GM18858 (cell line): Measurements from ENCODE around the gene MESP2.

Experiments used
- ATAC-seq: cut with Tn5 transposase; IDR thresholded peaks from one replicate; pipeline ENCODE4 v1.9.1; 2021; ENCODE audit not compliant: unreplicated experiment

MESP2 gene, protein sequence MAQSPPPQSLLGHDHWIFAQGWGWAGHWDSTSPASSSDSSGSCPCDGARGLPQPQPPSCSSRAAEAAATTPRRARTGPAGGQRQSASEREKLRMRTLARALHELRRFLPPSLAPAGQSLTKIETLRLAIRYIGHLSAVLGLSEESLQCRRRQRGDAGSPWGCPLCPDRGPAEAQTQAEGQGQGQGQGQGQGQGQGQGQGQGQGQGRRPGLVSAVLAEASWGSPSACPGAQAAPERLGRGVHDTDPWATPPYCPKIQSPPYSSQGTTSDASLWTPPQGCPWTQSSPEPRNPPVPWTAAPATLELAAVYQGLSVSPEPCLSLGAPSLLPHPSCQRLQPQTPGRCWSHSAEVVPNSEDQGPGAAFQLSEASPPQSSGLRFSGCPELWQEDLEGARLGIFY

DNA sequence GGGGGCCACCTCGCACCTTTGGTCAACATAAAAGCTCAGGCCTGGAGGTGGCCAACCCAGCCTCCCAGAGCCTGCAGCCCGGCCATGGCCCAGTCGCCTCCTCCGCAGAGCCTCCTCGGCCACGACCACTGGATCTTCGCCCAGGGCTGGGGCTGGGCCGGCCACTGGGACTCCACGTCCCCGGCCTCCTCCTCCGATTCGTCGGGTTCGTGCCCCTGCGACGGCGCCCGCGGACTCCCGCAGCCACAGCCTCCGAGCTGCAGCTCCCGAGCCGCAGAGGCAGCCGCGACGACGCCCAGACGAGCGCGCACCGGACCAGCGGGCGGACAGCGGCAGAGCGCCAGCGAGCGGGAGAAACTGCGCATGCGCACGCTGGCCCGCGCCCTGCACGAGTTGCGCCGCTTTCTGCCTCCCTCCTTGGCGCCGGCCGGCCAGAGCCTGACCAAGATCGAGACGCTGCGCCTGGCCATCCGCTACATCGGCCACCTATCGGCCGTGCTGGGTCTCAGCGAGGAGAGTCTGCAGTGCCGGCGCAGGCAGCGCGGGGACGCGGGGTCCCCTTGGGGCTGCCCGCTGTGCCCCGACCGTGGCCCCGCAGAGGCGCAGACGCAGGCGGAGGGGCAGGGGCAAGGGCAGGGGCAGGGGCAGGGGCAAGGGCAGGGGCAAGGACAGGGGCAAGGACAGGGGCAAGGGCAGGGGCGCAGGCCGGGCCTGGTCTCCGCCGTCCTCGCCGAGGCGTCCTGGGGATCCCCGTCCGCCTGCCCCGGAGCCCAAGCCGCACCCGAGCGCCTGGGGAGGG is at the start of gene MESP2:
Gene MESP2, plus strand, starts transcription at position 59 of the 799 bp plus-strand sequence. Its CDS starts 26 bp downstream, at position 85.
- ATAC-seq, result no peak

DNA sequence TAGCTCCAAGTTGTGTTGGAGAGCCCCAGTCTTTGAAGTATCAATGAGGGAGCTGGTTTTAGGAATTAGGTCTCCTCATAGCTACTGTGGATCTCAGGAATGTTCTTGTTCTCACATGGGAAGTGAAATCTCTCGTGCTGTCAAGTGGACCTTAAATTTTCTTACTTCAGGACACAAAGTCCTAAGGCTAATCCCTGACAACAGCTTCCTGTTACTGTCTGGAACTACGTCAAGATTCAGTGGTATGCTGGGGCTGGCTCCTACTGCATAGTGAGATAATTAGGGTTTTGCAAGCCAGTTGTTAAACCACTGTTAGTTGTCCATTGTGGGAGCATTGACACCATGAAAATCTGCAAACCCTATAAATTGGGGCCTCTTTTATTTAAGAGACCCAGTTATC is 47.9 kb upstream of the MESP2 start:
- ATAC-seq, result no peak

DNA sequence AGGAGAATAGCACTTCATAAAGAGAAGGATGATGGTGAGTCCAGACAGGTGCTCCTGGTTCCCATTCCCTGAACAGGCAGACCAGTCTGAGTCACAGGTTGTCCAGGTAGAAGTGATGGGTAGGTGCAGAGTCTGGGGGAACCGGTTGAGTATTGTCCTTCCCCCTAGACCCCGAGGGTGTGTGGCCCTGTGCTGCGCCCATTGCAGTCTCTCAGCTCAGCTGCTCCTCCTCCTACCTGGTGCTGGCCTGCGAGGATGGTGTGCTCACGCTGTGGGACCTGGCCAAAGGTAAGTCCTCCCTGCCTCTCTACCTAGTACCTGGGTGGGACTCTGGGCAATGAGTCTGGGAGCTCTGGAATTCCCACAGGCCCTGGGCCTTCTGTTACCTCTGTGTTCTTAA is 44.9 kb upstream of the MESP2 start:
- ATAC-seq, result no peak

DNA sequence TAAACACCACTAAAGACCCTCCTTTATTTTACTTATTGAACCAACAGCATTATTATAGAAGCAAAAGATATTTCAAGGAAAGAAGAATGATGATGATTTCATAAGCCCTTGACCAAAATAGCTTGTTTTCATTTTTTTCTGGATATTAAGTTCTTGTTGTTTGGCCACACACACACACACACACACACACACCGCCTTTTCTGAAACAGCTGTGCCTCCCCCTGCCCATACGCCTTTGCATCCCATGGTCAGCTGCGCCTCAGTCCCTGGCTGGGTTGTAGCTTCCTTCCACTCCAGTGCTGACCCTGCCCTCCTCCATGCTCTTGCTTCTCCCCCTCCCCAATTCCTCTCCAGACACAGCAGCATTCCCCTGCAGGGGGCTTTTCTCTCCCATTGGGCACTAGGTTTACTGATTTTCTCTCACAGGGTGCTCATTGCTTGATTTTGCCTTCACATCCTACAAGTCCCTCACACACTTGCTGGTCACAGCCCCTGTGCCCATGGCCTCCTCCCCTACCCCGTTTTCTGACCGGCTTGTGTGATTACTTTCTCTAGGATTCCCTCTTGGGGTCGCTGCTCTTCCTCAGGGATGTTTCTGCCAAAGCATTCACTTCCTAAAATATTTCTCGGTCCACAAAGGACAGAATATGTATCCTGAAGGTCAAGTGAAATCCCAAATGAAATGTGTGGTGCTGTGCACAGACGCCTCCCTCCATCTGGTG is 43.5 kb upstream of the MESP2 start:
- no peak for ATAC-seq

DNA sequence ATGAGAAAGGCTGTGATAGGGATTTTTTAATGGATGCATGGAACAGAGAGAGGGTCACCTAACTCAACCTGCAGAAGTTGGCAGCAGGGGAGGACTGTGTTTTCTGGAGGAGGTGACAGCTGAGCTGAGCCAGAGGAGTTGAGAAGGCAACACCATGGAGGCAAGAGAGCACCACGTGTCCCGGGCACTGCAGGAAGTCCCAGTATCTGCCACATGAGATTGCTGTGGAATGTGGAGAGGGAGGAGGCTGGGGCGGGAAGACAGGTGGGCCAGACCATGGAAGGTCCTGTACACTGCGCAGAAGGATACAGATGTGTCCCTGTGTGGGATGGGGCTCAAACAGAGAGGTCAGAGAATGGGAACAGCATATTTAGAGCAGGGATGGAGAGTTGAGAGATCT is 40.4 kb upstream of the MESP2 start:
- no peak for ATAC-seq

DNA sequence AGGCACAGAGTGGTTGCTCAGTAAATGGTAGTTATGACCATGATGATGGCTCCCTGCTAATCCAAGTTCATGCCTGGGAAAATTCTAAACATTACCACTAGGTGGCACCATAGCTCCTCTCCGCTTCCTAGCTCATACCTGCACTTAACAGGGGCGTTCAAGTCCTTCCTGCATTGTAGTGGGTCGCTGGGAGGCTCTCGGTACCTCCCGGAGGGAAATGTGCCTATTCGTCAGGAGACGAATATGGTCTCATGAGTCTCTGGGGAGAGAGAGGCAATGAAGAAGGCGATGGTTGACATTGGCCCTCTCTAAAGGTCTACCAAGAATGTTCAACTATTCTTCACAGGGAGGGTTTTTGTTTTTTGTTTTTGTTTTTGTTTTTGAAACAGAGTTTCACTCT is 36.0 kb upstream of the MESP2 start:
- ATAC-seq, result no peak

DNA sequence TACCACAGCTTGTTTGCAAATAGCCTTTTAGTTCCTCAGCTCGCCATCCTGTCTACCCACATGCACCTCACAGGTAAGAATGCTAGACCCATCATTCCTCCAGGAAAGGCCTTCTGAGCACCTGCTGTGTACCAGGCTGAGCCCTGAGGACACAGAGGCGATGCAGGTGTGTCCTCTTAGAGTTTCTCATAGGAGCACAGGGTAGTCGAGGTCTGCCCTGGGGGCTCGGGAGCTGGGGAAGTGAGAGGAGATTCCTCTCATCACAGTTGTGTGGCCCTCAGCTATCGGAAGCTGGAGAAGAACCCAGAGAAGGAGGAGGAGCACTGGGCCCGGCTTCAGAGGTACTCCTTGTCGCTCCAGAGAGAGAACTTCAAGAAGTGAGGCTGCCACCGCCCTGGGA is 33.1 kb upstream of the MESP2 start:
- ATAC-seq, result no peak

DNA sequence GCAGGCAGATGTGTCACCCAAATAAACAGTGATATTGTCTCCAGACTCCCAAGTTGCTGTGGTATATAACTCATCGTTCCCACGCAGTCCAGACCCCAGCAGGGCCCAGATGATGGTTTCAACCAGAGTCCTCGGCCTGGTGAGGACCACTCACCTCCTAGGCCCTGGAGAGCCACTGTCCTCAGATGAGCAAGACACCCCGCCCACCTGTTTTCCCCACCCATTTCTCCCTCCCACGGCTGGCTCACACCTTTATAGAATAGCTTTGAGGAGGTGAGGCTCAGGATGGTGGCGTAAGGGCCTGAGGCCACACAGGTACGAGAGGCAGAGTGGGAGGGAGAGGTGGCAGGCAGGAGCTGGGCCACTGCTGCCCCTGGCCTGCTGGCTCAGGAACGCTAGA is 32.5 kb upstream of the MESP2 start:
- no peak for ATAC-seq

DNA sequence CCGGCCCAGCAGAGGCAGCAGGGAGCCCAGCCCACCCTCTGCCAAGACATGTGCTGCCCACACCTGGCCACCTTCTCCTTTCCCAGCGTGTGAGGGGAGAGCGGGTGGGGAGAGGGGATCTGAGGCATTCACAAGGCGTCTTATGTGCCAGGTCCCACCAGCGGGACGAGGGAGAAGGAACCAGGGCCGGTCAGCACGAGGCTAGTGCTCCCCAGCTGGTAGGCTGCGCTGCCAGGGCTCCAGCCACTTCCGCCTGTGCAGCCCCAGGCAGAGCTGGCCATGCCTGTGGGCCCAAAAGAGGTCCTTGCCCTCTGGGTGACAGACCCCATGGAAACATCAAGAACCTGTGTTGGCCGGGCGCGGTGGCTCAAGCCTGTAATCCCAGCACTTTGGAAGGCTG is 31.0 kb upstream of the MESP2 start:
- no peak for ATAC-seq

DNA sequence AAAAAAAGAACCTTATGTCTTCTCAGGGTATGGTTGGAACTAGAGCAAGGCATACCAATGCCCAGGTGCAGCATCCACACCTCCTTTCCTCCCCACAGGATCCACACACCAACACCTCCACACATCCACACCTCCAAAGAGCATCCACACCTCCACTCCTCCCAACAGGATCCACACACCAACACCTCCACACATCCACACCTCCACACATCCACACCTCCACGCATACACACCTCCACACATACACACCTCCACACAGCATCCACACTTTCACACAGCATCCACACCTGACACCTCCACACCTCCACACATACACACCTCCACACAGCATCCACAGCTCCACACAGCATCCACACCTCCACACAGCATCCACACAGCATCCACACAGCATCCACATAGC is 30.4 kb upstream of the MESP2 start:
- ATAC-seq, result no peak

DNA sequence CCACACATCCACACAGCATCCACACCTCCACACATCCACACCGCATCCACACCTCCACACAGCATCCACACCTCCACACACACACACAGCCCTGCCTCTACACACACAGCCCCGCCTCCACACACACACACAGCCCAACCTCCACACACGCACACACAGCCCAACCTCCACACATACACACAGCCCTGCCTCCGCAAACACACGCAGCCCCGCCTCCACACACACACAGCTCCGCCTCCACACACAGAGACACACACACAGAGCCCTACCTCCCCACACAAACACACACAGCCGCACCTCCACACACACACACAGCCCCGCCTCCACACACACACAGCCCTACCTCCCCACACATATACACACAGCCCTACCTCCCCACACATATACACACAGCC is 29.7 kb upstream of the MESP2 start:
- ATAC-seq, result no peak

DNA sequence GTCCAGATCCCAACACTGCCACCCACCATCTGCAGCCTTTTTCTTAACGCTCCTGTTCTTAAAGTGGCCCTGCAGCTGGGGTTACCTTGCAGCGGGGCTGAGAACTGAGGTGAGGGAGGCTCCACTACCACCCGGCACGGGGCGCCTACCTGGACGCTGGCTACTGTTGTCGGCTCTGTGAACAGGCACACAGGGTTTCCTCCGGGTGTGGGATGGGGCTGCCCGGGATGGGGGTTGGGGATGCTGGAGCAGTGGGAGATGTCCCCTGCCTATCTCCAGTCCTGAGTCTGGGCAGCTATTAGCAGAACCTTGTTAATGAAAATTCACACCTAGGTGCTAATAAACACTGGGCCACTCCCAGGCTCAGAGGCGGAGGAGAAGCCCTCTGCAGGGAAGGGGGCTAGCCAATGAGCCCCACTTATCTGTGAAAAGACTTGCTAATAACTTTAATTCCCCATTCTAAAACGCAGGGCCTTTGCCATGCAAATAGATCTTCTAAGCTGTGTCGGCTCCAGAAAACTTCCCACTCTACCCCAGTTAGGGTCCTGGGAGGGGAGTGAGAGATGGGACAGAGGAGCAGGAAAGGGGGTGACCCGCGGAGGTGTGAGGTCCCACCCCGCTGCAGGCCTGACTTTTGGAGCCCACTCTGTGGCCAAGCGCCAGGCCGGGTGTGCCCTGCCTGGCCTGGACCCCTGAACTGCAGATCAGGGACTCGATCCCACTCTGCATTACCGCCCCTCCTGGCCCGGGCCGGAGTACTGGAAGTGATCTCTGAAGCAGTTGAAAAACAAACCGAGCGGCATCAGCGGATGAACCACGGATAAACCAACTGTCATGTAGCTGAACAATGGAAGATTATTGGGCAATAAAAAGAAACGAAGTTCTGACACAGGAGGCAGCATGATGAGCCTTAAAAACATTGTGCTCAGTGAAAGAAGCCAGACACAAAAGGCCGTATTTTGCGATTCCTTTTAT is 28.1 kb upstream of the MESP2 start:
- ATAC-seq, result no peak

DNA sequence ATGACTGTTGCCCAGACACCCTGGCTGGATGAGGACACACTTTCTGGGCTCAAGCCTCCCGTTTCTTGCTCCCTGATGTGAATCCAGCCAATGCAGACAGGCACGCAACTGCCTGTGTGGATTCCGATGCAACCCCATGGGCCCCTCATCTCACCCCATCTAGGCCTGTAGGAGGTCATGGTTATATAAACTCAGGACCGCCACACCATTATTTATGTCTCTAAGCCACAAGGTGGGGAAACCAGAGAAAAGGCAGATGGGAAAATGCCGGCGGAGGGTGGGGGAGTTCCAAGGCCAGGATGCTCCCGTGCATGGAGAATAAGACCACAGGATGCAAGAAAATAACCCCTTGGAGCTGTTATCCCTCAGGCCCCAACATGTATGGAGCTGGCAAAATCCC is 27.1 kb upstream of the MESP2 start:
- ATAC-seq, result no peak

DNA sequence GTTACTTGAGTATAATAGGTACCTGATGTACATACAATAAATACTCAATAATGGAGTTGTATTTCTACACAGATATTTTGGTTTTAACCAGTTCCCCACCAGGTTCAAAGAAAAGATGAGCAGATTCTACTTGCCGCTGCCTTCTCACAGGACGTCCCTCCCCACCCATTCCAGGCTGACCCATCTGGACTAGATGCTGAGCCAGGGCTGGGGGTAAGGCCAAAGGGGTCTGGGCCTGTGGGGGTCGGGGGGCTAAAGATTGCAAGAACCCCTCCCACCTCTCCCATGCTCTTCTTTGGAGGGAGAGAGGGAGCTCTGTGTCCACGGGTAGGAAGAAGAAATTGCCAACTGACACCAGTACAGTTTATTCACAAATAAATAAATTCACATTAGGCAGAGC is 26.6 kb upstream of the MESP2 start:
- ATAC-seq, result no peak

DNA sequence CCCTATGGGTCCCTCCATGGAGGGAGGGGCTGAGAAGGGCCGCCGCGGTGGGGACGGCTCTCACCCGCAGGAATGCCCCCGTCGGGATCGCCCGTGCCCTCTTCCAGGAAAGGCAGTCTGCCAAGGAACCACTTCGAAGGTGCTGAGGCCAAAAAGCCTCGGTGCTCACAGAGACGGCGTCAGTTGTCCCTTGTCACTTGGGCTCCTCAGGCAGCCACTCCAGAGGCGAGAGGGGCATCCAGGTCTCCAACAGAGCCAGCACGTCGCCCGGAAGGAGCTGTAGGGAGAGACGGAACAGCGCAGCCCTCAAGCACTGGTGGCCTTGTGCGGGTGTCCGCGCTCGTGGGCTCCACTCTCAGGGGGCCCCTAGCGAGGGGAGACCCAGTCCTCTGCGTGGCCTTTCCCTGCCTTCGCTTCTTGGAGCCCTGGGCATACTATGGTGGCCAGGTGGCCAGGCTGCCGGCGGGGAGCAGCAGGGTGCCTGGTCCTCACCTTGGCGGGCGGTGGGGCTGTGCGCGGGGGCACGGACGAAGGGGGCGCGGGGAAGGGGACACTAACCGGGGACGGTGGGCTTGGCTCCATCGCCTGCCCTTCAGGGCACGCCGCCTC is 26.1 kb upstream of the MESP2 start:
- ATAC-seq, result no peak

DNA sequence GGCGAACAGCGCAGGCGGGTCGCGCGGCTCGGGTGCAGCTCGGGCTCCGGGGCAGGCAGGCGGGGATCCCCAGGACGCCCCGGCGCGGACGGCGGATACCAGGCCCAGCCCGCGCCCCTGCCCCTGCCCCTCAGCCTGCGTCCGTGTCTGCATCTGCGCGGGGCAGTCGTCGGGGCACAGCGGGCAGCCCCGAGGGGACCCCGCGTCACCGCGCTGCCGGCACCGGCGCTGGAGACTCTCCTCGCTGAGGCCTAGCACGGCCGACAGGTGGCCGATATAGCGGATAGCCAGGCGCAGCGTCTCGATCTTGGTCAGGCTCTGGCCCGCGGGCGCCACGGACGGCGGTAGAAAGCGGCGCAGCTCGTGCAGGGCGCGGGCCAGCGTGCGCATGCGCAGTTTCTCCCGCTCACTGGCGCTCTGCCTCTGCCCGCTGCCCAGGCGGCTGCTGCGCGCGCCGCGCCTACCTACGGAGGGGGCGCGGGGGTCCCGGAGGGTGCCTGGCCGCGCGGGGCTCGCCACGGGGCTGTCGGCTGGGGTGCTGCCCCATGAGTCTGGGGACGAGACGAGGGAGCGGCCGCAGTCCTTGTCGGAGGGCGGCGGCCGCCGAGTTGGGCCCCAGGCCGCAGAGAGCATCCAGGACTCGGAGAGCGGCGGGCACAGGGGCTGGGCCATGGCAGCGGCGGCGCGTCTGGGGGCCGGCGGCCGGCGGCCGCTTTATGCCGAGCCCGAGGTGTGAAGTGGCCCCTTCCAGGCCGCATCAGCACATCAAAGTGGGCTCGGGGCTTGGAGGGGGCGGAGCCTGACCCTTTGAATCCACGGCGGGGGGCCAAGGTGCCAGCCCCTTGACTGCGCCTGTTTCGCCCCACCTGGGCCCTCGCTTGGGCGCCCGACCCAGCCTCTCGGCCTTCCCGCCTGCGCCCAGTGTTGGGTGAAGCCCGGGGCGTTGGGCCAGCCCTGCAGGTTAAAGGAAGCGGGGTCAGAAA is 25.3 kb upstream of the MESP2 start, which contains the start of gene MESP1:
Gene MESP1, minus strand, starts transcription at position 690 of the 983 bp plus-strand sequence. Its CDS starts 18 bp downstream, at position 672.
- ATAC-seq, result peak; percentile 89

DNA sequence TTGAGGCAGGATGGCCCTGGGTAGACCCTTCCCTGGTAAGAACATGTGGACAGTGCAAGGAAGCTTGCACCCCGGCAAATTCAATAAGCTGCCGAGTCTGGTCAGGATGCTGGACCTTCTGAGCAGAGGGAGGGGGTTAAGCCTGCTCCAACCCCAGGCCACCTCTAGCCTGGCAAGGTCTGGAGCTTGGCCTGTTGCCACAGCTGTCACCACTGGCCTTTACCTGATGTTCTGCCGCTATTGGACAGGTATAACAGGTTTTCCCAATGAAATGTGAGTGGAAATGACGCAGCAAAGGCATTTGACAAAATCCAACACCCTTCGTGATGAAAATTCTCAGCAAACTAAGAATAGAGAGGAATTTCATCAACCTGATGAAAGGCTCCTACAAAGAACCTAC is 24.4 kb upstream of the MESP2 start:
- no peak for ATAC-seq

DNA sequence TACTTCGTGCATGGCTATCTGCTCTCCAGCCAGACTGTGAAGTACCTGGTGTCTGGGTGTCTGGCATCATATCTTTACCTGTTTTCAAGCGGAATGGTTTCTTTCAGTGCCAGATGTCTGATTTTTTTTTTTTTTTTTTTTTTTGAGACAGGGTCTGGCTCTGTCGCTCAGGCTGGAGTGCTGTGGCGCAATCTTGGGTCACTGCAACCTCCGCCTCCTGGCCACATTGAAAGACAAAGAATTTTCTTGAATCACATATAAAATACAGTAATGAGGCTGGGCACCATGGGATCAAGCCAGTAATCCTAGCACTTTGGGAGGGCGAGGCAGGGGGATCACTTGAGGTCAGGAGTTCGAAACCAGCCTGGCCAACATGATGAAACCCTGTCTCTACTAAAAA is 22.3 kb upstream of the MESP2 start:
- no peak for ATAC-seq
